ENCODE data around the gene HRG.

HRG gene

DNA sequence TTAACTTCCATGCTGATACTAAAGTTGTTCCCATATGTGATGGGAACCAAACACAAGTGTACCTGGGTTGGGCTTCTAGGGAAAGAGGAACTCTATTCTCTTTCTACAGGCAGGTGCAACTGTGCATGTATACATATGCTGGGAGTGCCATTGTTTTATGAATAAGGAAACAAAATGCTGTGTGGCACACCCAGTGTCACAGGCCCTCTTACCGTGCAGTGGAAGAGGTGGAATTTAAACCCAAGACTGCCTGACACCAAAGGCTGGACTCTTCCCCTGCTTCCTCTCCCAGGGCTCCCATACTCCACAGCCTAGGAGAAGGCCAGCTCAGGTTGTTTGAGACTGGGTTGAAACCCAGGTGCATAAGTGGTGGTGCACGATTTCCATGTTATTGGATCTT, 27.6 kb upstream of the HRG start:
- no peak for DNase-seq (ENCODE audit: low read depth)

DNA sequence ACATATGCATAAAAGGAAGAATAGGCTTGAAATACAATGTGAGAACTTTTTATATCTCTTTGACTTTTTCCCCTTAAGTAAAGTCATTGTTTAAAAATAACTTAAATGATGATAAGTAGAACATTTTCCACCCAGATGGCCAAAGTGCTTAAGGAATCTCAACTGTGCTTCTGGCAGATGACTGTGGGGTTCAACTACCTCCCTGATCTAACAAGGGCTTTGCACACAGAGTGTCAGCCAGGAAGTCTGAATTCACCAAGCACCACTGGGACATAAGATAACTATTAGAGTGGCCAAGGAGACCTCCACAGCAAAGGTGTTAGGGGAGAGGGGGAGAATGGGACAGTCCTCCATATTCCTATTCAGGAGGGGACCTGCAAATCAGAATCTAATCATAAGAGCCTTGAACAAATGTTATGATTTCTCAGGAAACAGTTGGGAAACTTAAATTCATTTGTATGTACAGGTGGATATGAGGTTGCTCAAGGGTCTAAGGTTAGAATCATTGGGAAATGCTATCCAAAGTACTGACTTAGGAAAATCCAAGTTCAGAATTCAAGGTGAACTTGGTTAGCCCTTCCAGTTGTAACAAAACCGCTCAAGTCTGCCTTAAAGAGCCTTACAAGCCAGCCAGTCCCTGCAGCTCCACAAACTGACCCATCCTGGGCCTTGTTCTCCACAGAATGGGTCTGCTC, 25.9 kb upstream of the HRG start, which contains the start of gene FETUB:
Gene FETUB (plus strand): TSS at position 622 of the 695 bp plus-strand sequence. CDS start 62 bp downstream, at position 684.
- no peak for DNase-seq (ENCODE audit: low read depth)

DNA sequence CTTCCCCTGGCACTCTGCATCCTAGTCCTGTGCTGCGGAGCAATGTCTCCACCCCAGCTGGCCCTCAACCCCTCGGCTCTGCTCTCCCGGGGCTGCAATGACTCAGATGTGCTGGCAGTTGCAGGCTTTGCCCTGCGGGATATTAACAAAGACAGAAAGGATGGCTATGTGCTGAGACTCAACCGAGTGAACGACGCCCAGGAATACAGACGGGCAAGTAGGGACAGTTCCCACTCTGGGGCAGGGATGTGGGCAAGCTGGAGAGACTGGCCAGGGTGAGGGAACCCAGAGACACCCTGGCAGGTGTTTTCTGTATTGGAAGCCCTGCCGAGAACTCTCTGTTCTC, 25.4 kb upstream of the HRG start:
- DNase-seq (ENCODE audit: low read depth), result no peak

DNA sequence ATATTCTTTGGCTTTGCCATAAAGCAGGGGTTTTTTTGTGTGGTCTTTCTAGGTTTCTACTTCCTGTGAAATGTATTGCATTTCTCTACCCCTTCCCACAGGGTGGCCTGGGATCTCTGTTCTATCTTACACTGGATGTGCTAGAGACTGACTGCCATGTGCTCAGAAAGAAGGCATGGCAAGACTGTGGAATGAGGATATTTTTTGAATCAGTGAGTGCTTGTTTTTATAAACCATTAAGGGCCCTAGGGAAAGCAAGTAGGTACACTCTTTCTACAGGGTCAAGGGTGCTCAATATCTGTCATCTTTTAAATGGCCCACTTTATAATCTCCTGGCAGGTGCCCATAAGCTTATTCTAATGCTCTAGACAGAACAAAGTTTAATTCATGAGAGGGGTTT, 24.9 kb upstream of the HRG start:
- DNase-seq (ENCODE audit: low read depth), result no peak

DNA sequence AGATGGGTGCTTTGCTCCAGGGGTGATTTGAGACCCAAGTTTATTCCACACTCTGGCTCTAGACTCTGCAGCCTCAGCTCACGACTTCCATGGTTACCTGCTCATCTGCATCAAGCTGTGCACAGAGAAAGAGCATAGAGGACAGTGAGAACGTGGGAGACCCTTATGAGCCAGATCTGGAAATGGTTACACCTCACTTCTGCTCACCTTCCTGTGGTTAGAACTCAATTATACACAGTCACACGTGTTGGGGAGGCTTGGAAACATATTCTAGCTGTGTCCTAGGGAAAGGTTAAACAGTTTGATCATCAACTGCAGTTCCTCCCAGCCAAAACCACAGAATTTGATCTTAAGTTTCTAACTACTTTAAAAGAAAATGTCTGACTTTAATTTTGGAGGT, 23.8 kb upstream of the HRG start:
- DNase-seq (ENCODE audit: low read depth), result no peak

DNA sequence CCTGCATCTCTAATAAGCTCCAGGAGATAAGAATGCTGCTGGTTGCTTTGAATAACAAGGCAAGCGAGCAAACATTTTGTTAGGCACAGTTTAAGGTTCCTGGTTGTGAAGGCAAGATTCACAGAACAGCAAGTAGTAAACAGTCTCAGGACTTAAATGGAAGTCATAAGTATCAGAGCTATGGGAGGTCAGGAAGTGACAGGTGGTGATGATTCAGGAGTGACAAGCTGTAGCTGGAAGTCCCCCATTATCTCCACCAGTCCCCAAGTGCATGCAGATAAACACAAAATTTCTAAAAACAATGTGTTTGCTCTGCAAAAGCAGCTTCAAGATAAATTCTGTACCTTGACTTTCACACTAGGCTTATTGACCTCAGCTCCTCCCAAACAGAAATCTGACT, 22.3 kb upstream of the HRG start:
- DNase-seq (ENCODE audit: low read depth), result no peak

DNA sequence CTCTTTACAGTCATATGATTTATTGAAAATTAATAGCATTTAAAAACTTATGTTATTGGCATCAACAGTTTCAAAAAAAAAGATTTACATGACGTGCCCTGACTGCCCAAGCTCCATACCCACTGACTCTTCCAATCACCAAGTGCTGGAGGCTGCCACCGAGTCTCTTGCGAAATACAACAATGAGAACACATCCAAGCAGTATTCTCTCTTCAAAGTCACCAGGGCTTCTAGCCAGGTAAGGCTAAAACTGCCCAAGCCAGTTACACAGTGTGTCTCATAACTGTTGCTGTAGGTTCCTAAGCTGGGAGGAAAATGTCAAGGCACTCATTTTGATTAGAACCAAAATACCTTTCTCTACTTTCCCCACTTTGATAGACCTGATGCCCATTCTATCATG, 21.1 kb upstream of the HRG start:
- no peak for DNase-seq (ENCODE audit: low read depth)

DNA sequence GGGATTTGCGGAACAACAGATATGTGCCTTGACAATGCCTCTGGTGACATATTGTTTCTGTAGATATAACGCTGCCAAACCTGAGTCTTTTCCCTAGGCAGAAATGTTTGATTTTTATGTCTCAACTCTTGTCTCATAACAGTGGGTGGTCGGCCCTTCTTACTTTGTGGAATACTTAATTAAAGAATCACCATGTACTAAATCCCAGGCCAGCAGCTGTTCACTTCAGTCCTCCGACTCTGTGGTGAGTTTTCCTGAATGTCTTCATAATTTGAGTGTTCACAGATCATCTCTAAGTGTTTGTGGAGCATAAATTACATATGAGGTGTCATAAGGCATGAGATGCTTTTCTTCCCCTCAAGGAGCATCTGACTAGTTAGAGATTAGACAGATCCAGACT, 19.7 kb upstream of the HRG start:
- DNase-seq (ENCODE audit: low read depth), result no peak

DNA sequence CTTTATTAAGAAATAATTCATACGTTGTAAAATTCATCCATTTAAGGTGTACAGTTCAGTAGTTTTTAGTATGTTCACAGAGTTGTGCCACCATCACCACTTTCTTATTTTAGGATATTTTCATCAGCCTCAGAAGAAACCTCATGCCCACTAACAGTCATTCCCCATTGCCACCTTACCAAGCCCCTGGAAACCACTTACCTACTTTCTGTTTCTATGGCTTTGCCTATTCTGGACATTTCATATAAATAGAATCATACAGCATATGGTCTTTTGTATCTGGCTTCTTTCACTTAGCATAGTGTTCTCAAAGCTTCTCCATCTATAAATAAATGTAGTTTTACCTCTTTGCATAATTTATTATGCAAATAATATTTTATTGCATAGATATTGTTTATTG, 19.0 kb upstream of the HRG start:
- no peak for DNase-seq (ENCODE audit: low read depth)

DNA sequence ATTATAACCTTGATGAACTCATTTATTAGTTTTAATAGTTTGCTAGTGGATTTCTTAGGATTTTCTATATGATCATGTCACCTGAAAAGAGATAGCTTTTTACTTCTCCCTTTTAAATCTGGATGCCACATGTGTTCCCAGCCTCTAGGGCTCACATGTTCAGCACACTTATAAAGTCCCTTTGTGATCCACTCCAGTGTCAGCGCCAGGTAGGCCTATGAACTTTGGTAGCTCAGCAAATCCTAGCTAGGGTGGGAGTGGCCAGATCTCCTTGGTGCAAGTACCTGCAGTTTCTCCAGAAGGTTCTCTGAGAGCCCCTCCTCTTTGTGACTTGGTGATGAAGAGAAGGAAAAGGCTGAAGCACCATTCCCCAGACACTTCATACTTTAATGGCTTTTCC, 17.0 kb upstream of the HRG start:
- DNase-seq (ENCODE audit: low read depth), result no peak

DNA sequence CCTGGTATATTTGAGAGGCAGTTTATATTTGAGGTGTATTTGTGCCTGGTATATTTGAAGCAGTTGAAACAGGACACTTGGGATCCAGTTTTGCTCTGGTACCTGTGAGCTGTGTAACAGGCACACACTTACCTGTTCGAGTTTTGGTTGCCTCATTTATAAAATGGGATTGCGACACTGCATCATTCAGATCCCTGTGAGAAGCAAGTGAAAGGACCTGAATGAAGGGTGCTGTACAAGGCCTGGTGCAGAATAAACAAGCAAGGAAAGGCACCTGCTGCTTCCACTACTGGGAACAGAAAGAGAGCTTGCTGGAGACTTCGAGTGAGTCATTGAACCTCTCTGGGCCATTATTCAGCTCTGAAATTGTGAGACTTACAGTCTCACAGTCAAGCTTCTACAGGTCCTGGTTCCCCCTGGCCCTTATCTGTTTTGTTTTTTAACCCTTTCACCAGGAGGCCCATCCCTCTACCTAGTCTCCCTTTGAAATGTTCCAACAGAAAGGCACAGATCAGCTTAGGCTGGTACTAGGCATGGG, 14.1 kb upstream of the HRG start:
- DNase-seq (ENCODE audit: low read depth), result no peak

DNA sequence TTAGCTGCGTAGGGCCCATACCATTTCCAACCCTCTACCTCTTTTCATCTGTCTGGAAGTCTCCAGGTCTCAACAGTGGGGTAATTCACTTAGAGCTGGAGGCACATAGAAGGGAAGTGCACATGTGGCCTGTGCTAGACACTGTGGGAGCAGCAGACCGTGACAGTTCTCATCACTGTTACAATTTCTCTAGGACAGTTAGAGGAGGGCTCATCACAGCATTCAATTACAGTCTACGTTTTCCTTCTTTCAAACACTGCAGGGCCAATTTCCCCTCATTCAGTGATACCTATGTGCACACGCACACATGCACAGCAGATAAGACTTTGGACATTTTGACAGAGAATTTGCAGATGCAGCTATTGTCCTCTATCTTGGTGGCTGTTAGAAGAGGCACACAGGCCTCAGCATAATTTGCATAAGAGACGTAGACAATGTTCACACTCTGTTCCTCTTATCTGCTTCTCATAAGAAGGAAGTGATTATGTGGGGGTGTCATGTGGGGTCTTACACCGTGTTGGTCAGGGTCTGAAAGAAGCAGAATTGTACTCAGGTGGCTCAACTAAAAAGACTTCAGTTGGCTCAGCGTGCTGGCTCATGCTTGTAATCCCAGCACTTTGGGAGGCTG, 12.6 kb upstream of the HRG start:
- no peak for DNase-seq (ENCODE audit: low read depth)

DNA sequence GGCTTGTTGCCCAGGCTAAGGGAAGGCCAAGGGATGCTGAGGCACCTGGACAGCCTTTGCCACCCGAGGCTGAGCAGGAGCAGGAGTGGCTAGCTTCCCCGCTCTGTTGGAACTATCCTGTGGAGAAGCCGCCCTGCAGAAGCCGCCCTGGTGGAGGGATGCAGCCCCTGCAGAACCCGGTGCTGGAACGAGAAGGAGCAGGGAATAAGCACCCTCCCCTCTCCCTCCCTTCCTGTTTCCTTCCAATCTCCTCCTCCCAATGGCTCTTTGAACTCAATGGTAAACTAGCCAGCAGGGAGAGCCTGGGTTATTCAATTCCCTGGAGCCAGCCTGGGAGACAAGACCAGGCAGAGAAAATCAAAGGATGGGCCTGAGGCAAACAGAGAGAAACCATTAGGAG, 11.8 kb upstream of the HRG start:
- no peak for DNase-seq (ENCODE audit: low read depth)

DNA sequence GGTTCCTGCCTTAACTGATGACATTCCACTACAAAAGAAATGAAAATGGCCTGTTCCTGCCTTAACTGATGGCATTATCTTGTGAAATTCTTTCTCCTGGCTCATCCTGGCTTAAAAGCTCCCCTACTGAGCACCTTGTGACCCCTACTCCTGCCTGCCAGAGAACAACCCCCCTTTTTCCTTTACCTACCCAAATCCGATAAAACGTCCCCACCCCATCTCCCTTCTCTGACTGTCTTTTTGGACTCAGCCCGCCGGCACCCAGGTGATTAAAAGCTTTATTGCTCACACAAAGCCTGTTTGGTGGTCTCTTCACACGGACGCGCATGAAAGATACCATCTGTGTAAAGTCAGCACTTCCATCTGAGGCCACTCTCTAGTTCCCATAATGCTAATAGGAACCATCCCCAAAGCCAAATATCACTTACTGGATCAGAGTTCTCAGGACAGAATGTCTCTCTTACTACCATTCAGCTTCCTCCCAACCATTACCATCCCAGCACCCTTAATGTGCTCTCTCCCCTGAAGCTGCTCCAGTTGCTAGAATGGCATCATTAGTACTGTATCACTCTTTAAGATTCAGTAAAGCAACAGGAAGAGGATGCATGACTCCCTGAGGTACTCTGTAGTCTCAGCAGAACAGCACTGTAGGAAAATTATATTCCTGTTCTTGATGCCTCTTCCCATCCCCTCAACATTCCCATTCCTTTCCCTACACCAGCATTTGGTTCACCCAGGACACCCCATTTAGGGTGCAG, 2.3 kb upstream of the HRG start:
- no peak for DNase-seq (ENCODE audit: low read depth)

DNA sequence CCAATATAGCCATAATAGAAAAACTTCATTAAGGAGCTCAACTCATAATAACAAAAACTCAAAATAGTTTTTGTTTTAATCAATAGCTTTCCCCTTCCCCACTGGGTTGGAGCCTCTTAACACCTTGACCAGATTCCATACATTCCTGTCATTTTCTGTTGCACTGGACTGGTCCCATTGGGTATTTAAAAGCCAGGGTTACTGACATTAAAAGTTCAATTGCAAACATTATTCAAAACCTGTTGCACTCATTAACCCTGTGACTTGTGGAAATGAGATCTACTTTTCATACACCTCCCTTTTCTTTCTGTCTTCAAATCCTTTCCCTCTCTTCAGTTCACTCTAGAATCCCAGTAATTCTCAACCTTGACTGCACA, 1.7 kb upstream of the HRG start:
- no peak for DNase-seq (ENCODE audit: low read depth)

DNA sequence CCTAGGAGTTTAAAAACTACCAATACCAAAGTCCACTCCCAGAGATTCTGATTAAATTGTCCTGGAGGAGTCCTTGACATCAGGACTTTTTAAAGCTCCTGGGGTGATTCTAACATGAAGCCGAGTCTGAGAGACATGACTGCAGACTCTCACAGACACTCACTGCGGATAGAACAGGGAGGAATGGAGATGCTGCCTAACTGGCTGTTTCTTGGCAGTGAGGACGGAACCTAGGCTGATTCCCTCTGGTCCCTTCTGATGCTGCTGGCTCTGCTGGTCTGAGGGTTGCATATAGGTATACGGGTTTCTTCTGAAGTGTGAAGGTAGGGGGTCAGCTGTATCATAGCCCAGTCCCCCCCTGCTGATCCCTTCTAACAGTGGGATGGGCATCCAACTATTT, 1.3 kb upstream of the HRG start:
- DNase-seq (ENCODE audit: low read depth), result no peak

DNA sequence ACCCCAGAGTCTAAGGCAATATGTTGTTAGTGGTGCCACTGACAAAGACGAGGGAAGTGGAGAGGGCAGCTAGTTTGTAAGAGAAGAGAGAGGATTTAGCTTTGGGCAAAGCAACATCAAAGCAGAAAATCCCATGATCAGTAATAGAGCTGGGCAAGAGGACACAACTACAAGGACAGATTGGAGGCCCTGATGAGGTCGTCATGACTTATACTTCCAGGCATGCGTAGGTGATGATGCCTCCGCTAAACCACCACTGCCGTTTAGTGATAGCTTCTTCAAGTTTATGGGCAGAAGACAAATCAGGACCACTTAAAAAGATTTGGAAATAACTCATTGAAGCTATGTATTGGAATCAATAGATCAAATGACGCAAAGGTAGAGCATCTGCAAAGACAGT, 2.6 kb downstream of the HRG start:
- DNase-seq (ENCODE audit: low read depth), result no peak

DNA sequence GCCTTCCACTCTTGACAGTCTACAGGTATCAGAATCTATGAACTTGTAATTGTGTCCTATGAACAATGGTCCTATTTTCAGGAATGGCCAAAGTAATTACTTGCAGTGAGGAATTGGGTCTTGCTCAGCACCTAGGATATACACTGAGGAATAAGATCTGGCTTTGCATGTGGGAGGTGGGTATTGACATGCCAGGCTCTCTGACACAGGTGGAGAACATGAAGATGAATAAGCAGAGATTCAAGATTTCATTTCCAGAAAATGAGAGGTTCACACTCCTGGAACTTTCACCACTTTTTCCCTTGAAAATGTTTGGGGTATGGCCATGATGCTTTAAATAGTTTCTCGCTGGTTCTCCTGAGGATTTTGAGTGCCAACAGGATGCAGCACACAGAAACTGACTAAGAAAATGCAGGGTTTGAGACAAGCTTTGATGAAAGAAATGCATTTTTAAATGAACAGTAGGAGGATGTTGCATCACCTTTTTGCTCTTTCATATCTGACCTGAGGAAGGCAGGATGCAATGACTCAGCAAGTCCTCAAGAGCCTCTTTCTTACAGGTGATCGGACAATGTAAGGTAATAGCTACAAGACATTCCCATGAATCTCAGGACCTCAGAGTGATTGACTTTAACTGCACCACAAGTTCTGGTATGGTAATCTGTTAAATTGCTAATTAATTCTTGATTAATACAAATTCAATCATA, 3.7 kb downstream of the HRG start:
- DNase-seq (ENCODE audit: low read depth), result no peak

DNA sequence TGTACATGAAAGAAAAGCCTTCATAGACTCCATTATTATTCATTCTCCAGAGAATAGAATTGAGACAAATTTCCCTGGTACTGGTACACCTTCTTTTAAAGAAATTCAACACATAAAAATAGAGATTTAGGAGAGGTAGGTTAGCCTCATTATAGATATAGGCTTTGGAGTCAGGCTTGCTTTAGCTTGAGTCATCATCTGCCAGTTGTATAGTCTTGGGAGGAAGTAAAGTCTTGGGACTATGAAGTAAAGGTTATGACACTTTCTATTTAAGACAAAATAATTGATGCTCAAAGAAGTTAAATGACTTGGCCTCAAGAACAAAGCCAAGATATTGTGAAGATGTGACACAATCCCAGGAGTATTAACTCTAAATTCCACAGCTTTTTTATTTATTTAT, 4.3 kb downstream of the HRG start:
- no peak for DNase-seq (ENCODE audit: low read depth)

DNA sequence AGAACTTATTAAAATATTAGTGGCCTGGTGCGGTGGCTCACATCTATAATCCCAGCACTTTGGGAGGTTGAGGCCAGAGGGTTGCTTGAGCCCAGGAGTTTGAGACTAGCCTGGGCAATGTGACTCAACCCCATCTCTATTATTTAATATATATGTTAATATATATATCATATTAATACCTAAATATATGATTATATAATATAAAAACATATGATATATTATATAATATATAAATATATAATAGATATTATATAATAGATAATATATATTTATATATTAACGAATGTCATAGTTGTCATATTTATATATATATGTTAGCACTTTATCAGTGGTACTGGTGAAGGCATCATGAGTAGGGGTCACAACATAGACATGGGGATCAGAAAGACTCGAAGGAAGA, 5.2 kb downstream of the HRG start:
- no peak for DNase-seq (ENCODE audit: low read depth)

DNA sequence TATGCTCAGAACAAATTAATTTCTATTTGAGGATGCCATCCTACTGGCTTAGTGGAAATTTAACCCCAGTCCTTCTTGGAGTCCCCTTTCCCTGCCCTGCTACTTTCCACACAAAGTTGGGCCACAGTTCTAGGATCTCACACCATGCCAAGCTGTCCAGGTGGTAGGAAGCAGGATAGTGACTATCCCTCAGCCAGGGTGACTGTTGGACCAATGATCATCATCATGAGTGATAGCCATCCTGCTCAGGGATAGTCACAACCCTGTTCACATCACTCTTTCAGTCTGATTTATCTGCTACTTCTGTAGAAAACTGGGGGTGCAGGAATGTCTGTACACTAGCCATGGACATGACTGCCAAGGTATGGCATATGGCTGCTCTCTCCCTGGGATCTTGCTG, 12.8 kb downstream of the HRG start:
- DNase-seq (ENCODE audit: low read depth), result no peak

DNA sequence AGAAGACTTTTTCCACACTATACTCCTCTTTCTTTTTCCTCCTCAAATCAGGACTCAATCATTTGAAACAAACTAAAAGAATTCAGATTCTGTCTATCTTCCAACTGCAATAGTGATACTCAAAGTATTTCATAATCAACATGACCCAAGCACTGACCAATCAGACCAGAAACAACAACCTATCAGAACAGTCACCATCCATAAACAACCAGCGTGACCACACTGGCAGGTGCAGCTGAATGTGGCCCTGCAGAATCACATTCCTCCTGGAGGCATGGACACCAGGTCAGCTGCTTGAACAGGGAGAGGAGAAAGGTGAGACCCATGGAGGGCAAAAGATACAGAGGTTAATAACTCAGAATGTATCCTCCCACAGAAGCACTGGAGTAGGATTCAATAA, 13.3 kb downstream of the HRG start:
- DNase-seq (ENCODE audit: low read depth), result no peak

DNA sequence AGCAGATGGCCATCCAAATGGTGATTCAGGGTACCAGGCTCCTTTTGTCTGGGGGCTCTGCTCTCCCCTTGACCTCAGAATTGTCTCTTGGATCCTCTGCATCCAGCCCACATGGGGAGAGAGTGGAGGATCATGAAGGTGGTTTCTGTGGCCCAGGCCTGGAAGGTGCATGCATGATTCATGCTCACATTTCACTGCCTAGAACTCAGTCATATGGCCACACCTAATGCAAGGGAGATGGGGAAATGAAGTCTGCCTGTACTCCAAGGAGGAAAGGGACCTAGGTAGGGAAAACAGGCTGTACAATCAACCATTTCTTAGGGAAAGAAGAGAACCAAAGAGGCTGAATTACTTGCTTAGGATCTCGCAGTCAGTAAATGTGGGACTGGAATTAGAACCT, 15.1 kb downstream of the HRG start:
- no peak for DNase-seq (ENCODE audit: low read depth)
